C4-2B (cell line): Measurements from ENCODE around the gene IFNGR1.

Source experiments
- CTCF ChIP-seq: fragments of 450-650 bp; conservative IDR thresholded peaks from 2 replicates; pipeline ENCODE4 v1.5.1; 2017; ENCODE audit warnings: mild to moderate bottlenecking
- ZFX ChIP-seq: fragments of 450-650 bp; IDR thresholded peaks from 2 replicates; pipeline ENCODE4 v1.6.1; 2017

DNA sequence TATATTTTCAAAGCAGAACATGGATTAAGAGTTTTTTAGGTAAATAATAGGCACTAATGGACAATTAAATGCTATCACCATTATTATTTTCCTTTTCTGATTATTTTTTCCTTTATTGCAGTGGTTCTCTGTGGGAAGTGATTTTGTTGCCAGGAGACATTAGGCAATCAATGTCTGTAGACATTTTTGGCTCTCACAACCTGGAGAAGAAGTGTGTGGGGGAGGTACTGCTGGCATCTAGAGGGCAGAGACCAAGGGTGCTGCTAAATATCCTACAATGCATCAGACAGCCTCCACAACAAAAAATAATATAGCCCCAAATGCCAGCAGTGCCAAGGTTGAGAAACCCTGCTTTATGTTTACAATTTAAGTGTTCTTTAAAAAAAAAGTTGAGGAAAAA lies 8.3 kb downstream of the IFNGR1 start:
- no peak for TF ChIP-seq CTCF
- TF ChIP-seq ZFX = no peak
